Colonic mucosa (tissue), 4 donors: ENCODE results near the gene TIMP2. TPM values are rescaled to one million over a fixed set of nuclear protein-coding genes. Genes with fewer than 3 reads are reported as not detected.

Experiments used
- DNase-seq: peaks from one replicate; pipeline ENCODE4 v3.0.0-alpha.2; 2020
- H3K27ac ChIP-seq: fragments of 200-600 bp; one replicate; pipeline ENCODE4 v1.8.0; 2021
- H3K27me3 ChIP-seq: fragments of 200-600 bp; one replicate; pipeline ENCODE4 v1.8.0; 2021
- H3K36me3 ChIP-seq: fragments of 200-600 bp; one replicate; pipeline ENCODE4 v1.8.0; 2021
- H3K4me1 ChIP-seq: fragments of 200-600 bp; one replicate; pipeline ENCODE4 v1.8.0; 2021; ENCODE audit warnings: mild to moderate bottlenecking
- H3K4me3 ChIP-seq: fragments of 200-600 bp; one replicate; pipeline ENCODE4 v1.8.0; 2021
- H3K9ac ChIP-seq, 2 donors: one replicate each; pipeline ENCODE4 v1.7.0; 2013; ENCODE audit warnings: control low read depth in 2 of 2, low read depth in 2 of 2, low read length in 2 of 2
- H3K9me3 ChIP-seq: fragments of 200-600 bp; one replicate; pipeline ENCODE4 v1.8.0; 2021
- CTCF ChIP-seq: fragments of 200-600 bp; IDR thresholded peaks from one replicate; pipeline ENCODE4 v1.8.0; 2022; ENCODE audit warnings: antibody characterized with exemption, mild to moderate bottlenecking
- intact Hi-C: fragments of 100-400 bp; cut with DNase I; formaldehyde crosslinking; loops from one replicate; pipeline ENCODE4 v1.14.1; 2022
- total RNA-seq, 2 donors: library from RNA; stranded (reverse); fragmentation: NEBNext Ultra II Directional in 1 of 2; extraction: Animal tissue kit (Norgen Biotek cat#: 25700) in 1 of 2; gene quantifications; one replicate each; pipeline ENCODE4 v1.2.1, GENCODE V29; 2021
- donor health status: healthy.
- donor health status: DM: no; HTN: no; CAD: no.
- donor health status: DM: no; HTN: no; CAD: no.

The TIMP2 gene
- total RNA-seq, 2 donors from 2014 or later = 42.8 to 86.1 TPM

- no peak overlapping the region for H3K9ac ChIP-seq
- peaks cover 5% of the 10 kb centered on the region for H3K36me3 ChIP-seq
- no peaks in the 10 kb centered on the region for H3K9me3 ChIP-seq
- intact Hi-C loops = no loop called here
- no peak overlapping the region for H3K4me3 ChIP-seq
- H3K4me1 ChIP-seq = no peaks in the 10 kb centered on the region
- no peak for DNase-seq
- TF ChIP-seq CTCF = no peak
- no peaks in the 10 kb centered on the region for H3K27me3 ChIP-seq
- H3K27ac ChIP-seq = no peak overlapping the region
These were observed 100.9 kb downstream of the TIMP2 start for GRCh38 chr17:78824240-78824639.

DNA sequence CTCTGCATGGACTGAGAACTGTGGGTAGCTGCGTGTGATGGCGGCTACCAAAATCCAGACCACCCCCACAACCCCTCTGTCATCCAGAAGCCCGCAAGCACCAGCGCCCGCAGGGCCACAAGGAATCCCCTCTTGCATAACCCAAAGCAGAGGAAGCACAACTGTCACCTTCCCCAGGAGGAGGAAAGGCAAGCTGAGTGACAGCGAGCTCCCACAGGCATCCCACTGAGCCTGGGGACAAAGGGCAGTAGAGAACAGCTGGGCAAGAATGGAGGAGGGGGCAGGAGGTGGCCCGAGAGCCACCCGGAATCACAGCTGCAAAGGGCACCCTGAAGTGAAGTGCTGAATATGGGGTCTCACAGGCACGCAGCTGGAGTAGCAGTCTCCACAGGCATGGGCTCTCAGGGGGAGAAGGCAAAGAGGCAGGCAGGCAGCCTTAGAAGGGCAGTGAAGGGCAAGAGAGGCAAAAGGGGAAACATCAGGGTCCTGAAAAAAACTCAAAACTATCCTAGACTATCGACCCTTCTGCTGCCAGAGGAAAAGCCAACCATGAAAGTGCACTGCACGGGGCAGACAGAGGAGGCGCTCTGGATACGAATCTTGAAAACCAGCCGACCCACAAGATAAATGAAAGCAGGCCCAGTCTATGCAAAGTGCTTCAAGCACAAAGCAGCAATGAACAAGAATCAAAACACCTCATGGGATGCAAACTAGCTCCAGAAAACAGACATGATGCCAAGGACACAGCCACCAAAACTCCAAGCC is 101.7 kb downstream of the TIMP2 start:
- no peak for DNase-seq
- H3K36me3 ChIP-seq = peaks cover 5% of the 10 kb centered on the region
- no peak overlapping the region for H3K9ac ChIP-seq
- intact Hi-C loops = no loop called here
- no peaks in the 10 kb centered on the region for H3K27me3 ChIP-seq
- H3K4me1 ChIP-seq = no peaks in the 10 kb centered on the region
- TF ChIP-seq CTCF = no peak
- no peaks in the 10 kb centered on the region for H3K9me3 ChIP-seq
- H3K4me3 ChIP-seq = no peak overlapping the region
- no peak overlapping the region for H3K27ac ChIP-seq

DNA sequence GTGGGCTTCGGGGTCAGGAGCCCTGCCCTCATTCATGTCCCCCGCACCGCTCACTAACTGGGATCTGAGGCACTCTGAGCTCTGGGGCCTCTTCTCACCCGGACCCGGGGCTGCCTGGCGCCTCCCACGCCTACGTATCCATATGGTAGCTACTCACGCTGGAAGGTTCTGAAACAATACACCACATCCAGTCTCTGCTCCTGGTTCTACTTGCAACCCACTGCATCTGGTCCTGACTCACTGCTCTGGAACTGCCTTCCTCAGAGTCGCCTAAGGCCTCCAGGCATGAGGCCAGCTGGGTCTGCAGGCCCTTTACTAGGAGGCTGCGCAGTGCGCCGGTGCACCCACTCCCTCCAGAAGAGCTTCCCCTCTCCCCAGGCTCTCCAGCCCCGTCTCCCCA is 102.6 kb downstream of the TIMP2 start:
- intact Hi-C loops = no loop called here
- H3K27ac ChIP-seq = no peak overlapping the region
- H3K4me1 ChIP-seq = no peaks in the 10 kb centered on the region
- DNase-seq = no peak
- no peaks in the 10 kb centered on the region for H3K9me3 ChIP-seq
- peaks cover 5% of the 10 kb centered on the region for H3K36me3 ChIP-seq
- H3K4me3 ChIP-seq = no peak overlapping the region
- TF ChIP-seq CTCF = no peak
- no peaks in the 10 kb centered on the region for H3K27me3 ChIP-seq
- H3K9ac ChIP-seq = no peak overlapping the region

- no peak overlapping the region for H3K27ac ChIP-seq
- H3K27me3 ChIP-seq = no peaks in the 10 kb centered on the region
- no peak for TF ChIP-seq CTCF
- no peak overlapping the region for H3K9ac ChIP-seq
- intact Hi-C loops = no loop called here
- DNase-seq = no peak
- H3K4me3 ChIP-seq = no peak overlapping the region
- H3K36me3 ChIP-seq = peaks cover 5% of the 10 kb centered on the region
- no peaks in the 10 kb centered on the region for H3K9me3 ChIP-seq
- no peaks in the 10 kb centered on the region for H3K4me1 ChIP-seq
These were observed 103.2 kb downstream of the TIMP2 start for GRCh38 chr17:78821961-78822360.

GRCh38 chr17:78820841-78821240 is 104.3 kb downstream of the TIMP2 start:
- DNase-seq = no peak
- Histone ChIP-seq H3K27ac (no peak overlapping the region), H3K9ac (no peak overlapping the region), H3K9me3 (no peaks in the 10 kb centered on the region), H3K36me3 (peaks cover 5% of the 10 kb centered on the region), H3K27me3 (no peaks in the 10 kb centered on the region), H3K4me1 (no peaks in the 10 kb centered on the region), H3K4me3 (no peak overlapping the region)
- intact Hi-C loops = no loop called here
- TF ChIP-seq CTCF = no peak
